Measurements from ENCODE around the gene PRTN3. TPM values are rescaled to one million over a fixed set of nuclear protein-coding genes. Genes with fewer than 3 reads are reported as not detected.

Gene PRTN3
- total RNA-seq, 6 experiments from 2014 or later, result 2.3 to 2.9 TPM; not detected in 4

DNA sequence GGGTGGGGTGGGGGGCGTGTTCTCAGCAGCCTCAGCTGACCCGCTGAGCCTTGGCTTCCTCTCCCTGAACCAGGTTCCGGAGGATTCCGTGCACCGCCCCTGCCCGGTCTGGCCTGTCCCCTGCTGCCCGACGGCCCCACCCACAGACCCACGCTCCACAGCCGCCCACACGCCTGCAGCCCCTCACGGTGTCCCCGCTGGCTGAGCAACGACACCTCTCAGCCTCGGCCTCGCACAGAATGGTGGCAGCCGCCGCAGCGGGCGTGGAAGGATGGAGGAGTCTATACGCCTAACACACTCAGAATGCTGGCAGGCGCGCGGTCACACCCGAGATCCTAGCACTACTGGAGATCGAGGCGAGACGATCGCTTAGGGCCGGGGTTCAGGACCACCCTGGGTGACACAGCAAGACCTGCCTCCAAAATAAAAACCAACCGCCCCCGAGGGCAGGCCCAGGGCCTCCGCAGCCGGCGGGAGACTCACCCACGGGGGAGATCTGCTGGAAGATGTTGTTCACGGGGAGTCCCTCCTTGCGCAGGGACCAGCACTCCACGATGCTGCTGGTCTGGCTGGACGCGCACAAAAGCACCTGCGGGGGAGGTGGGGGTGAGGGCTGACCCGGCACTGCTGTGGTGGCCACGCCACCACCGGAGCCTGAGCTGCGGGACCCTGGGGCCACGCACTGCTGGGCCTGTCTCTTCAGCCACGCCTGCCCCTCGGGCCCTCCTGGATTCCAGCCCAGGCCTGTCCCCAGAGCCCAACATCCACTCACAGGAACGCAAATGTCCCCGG is 43.8 kb downstream of the PRTN3 start:
- H3K4me1 ChIP-seq, result no peaks in the 10 kb centered on the region
- no peak overlapping the region for H3K4me3 ChIP-seq
- no peak overlapping the region for H3K27ac ChIP-seq
- H3K9me3 ChIP-seq, result no peaks in the 10 kb centered on the region
- DNase-seq (no peak), ATAC-seq (no peak)
- TF ChIP-seq, protein P1, sequence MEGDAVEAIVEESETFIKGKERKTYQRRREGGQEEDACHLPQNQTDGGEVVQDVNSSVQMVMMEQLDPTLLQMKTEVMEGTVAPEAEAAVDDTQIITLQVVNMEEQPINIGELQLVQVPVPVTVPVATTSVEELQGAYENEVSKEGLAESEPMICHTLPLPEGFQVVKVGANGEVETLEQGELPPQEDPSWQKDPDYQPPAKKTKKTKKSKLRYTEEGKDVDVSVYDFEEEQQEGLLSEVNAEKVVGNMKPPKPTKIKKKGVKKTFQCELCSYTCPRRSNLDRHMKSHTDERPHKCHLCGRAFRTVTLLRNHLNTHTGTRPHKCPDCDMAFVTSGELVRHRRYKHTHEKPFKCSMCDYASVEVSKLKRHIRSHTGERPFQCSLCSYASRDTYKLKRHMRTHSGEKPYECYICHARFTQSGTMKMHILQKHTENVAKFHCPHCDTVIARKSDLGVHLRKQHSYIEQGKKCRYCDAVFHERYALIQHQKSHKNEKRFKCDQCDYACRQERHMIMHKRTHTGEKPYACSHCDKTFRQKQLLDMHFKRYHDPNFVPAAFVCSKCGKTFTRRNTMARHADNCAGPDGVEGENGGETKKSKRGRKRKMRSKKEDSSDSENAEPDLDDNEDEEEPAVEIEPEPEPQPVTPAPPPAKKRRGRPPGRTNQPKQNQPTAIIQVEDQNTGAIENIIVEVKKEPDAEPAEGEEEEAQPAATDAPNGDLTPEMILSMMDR (IDR thresholded peaks at IDR 0.05), result no peak
- no peak for TF ChIP-seq POLR2A (IDR thresholded peaks at IDR 0.05)
- no peaks in the 10 kb centered on the region for H3K27me3 ChIP-seq
- 100% methylated on average over 3 of the region's 51 CpGs for WGBS (ENCODE audit: insufficient coverage, low coverage, low lambda C conversion rate, missing lambda C conversion rate)
- H3K36me3 ChIP-seq, result peaks cover 0 to 12% (median 2%) of the 10 kb centered on the region in 4 donors
- intact Hi-C loops (cut with DNase I), result no loop called here

DNA sequence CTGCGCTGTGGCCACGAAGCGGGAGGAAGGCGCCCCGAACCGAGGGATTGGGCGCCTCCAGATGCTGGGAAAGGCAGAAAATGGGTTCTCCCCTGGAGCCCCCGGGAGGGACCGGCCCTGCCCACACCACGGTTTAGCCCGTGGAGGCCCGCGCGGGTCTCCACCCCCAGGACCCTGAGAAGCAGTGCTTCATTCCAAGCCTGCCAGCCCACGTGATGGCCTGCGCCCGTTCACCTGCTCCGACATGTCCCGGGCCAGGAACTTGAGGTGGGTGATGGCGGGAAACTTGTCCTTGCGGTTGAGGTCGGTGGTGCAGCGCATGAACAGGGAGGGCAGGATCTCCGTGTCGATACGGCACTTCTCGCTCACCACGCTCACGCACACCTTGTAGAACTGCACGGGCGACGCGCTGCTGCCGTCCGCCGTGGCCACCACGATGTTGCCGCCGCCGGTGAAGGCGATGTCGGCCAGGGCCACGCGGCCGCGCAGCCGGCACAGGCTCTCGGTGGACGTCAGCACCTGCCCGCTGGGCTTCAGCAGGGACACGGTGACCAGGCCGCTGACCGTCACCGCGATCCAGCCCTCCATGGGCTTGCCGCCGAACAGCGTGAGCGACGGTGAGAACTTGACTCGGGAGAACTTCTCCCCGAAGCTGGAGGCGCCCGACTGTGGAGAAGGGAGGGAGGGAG is 44.9 kb downstream of the PRTN3 start:
- Histone ChIP-seq H3K9me3 (no peaks in the 10 kb centered on the region), H3K4me3 (no peak overlapping the region), H3K4me1 (no peaks in the 10 kb centered on the region), H3K27ac (no peak overlapping the region), H3K36me3 (peaks cover 0 to 19% (median 2%) of the 10 kb centered on the region in 4 donors), H3K27me3 (no peaks in the 10 kb centered on the region)
- no peak for ATAC-seq
- no peak for DNase-seq
- intact Hi-C loops (cut with DNase I), result no loop called here
- no CpG with 5 or more reads among the region's 64 CpGs for WGBS (ENCODE audit: insufficient coverage, low coverage, low lambda C conversion rate, missing lambda C conversion rate)
- TF ChIP-seq, protein P1 (IDR thresholded peaks at IDR 0.05), result no peak
- TF ChIP-seq POLR2A (IDR thresholded peaks at IDR 0.05), result no peak

DNA sequence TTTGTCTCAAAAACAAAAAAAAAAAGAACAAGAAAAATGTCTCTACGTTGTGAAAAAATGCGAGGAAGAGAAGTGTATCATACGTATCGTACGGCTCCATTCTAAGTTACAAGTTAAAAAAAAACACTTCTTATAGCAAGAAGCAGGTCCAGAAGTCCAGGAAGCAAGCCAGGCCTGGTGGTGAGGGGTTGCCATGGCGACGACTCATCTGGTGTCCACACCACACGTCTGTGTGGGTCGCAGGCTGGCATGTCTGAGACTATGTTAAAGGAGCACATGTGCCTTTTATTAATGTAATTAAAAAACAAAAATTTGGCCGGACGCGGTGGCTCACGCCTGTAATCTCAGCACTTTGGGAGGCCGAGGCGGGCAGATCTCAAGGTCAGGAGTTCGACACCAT is 46.3 kb downstream of the PRTN3 start:
- H3K36me3 ChIP-seq, result peaks cover 0 to 13% (median 2%) of the 10 kb centered on the region in 4 donors
- H3K27ac ChIP-seq, result no peak overlapping the region
- H3K27me3 ChIP-seq, result no peaks in the 10 kb centered on the region
- no peak for TF ChIP-seq POLR2A (IDR thresholded peaks at IDR 0.05)
- TF ChIP-seq, protein P1 (IDR thresholded peaks at IDR 0.05), result no peak
- DNase-seq, result no peak
- 88% methylated on average over 16 of the region's 16 CpGs for WGBS (ENCODE audit: insufficient coverage, low coverage, low lambda C conversion rate, missing lambda C conversion rate)
- no peak overlapping the region for H3K4me3 ChIP-seq
- intact Hi-C loops (cut with DNase I), result no loop called here
- ATAC-seq, result no peak
- H3K4me1 ChIP-seq, result no peaks in the 10 kb centered on the region
- H3K9me3 ChIP-seq, result no peaks in the 10 kb centered on the region

DNA sequence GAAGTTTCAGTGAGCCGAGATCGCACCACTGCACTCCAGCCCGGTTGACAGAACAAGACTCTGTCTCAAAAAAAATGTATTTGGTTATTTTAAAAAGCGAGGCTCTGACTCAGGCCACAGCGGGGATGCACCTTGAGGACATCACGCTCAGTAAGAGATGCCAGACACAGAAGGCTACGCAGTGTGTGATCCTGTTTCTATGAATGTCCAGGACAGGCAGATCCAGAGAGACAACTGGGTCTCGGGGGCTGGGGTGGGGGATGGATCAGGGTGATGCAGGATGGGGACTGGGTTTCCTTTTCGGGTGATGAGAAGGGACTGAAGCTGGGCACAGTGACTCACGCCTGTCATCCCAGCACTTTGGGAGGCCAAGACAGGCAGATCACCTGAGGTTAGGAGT is 46.8 kb downstream of the PRTN3 start:
- no peak overlapping the region for H3K27ac ChIP-seq
- H3K4me1 ChIP-seq, result no peaks in the 10 kb centered on the region
- no peaks in the 10 kb centered on the region for H3K9me3 ChIP-seq
- WGBS (ENCODE audit: insufficient coverage, low coverage, low lambda C conversion rate, missing lambda C conversion rate), result 93% methylated on average over 5 of the region's 10 CpGs
- no peak for TF ChIP-seq POLR2A (IDR thresholded peaks at IDR 0.05)
- no peak for ATAC-seq
- intact Hi-C loops (cut with DNase I), result no loop called here
- no peak for DNase-seq
- no peak overlapping the region for H3K4me3 ChIP-seq
- H3K36me3 ChIP-seq, result peaks cover 0 to 13% (median 2%) of the 10 kb centered on the region in 4 donors
- no peaks in the 10 kb centered on the region for H3K27me3 ChIP-seq
